ENCODE measurements around the gene SMTN. TPM values are rescaled to one million over a fixed set of nuclear protein-coding genes. Genes with fewer than 3 reads are reported as not detected.
A peak's percentile ranks its signal among the peaks of the same experiment; 100 is the strongest.

SMTN gene
- total RNA-seq, 1 donor from 2014 or later, result 40.8 TPM

DNA sequence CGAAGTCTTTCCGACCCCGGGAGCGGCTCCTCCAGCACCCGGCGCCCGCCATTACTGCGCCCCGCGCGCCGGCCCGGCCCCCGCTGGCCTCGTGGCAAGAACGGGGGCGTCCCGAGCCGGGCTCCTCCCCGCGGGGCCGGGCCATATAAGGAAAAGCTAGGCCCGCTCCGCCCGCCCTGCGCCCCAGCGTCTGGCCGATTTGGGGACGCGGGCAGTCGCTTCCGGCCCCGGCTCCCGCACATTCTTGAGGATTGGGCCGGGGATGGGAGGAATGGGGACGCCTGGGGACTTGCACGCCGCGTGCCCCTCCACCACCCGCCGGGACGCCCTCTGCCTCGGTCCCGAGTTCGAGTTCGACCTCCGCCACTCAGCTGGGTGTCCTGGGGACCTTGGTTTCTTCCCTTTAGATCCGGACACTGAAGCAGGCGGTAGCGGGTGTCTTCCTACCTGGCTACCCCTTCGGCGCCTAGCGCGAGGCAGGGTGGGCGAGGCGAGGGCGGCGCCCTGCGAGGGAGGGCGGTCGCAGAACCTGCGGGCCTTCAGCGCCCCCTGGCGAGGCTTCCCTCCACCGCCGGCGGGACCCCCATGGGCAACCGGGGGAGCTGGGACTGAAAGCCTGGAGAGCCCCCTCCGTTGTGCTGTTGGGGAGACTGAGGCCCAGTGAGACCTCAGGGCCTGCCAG, 3.8 kb downstream of the SMTN start:
- peak; percentile 79 for DNase-seq (ENCODE audit: low spot score, unreplicated experiment)
- H3K9me3 Mint-ChIP-seq (ENCODE audit: low read depth), result no peaks in the 10 kb centered on the region
- H3K36me3 Mint-ChIP-seq (ENCODE audit: insufficient read depth), result no peaks in the 10 kb centered on the region
- H3K27ac Mint-ChIP-seq, result peak overlapping the region; percentile 89
- H3K27me3 Mint-ChIP-seq, result no peaks in the 10 kb centered on the region
- H3K4me1 Mint-ChIP-seq (ENCODE audit: low read depth), result peaks cover 31% of the 10 kb centered on the region
- H3K4me3 Mint-ChIP-seq (ENCODE audit: low read depth), result peak overlapping the region; percentile 83
- TF ChIP-seq, protein P1, sequence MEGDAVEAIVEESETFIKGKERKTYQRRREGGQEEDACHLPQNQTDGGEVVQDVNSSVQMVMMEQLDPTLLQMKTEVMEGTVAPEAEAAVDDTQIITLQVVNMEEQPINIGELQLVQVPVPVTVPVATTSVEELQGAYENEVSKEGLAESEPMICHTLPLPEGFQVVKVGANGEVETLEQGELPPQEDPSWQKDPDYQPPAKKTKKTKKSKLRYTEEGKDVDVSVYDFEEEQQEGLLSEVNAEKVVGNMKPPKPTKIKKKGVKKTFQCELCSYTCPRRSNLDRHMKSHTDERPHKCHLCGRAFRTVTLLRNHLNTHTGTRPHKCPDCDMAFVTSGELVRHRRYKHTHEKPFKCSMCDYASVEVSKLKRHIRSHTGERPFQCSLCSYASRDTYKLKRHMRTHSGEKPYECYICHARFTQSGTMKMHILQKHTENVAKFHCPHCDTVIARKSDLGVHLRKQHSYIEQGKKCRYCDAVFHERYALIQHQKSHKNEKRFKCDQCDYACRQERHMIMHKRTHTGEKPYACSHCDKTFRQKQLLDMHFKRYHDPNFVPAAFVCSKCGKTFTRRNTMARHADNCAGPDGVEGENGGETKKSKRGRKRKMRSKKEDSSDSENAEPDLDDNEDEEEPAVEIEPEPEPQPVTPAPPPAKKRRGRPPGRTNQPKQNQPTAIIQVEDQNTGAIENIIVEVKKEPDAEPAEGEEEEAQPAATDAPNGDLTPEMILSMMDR (IDR thresholded peaks at IDR 0.05; ENCODE audit: unreplicated experiment), result peak; percentile 95

DNA sequence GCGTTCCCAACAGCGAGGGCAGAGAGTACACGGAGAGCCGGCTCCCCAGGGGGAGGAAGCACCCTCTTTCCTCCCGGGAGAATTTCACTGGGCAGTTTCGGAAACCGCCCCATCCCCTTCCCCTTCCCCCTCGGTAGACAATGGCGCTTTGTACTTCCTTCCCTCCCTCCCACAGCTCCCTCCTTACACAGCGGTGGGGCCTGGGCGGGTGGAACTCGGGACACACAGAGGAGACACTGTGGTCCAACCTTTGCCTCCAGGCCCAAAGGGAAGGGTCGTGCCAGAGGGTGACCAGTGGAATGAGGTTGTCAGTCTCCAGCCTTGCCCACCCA, 4.3 kb downstream of the SMTN start:
- no peak for DNase-seq (ENCODE audit: low spot score, unreplicated experiment)
- Mint-ChIP-seq H3K27ac (peak overlapping the region; percentile 89), H3K4me1 (ENCODE audit: low read depth) (peaks cover 30% of the 10 kb centered on the region), H3K4me3 (ENCODE audit: low read depth) (peak overlapping the region; percentile 76), H3K27me3 (no peaks in the 10 kb centered on the region), H3K9me3 (ENCODE audit: low read depth) (no peaks in the 10 kb centered on the region), H3K36me3 (ENCODE audit: insufficient read depth) (no peaks in the 10 kb centered on the region)
- TF ChIP-seq, protein P1 (IDR thresholded peaks at IDR 0.05; ENCODE audit: unreplicated experiment), result peak; percentile 6

DNA sequence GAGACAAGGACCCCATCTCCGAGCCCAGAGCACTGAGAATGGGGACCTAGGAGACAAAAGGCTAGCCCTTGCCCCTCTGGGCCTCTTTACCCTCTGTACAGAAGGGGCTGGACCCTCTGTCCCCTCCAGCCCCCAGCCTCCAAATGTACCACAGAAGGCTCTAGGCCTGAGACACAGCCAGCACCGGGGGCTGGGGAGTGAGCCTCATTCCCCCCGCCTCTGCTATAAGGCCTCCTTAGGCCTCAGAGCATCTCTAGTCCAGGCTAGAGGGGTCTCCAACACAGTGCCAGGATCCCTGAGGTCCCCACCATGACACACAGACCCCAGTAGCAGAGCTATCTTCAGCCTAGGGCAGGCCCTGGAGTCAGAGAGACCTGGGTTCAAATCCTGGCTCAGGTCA, 4.8 kb downstream of the SMTN start:
- Mint-ChIP-seq H3K9me3 (ENCODE audit: low read depth) (no peaks in the 10 kb centered on the region), H3K27ac (peak overlapping the region; percentile 89), H3K36me3 (ENCODE audit: insufficient read depth) (no peaks in the 10 kb centered on the region), H3K4me1 (ENCODE audit: low read depth) (peaks cover 28% of the 10 kb centered on the region), H3K27me3 (no peaks in the 10 kb centered on the region), H3K4me3 (ENCODE audit: low read depth) (peak overlapping the region; percentile 76)
- no peak for DNase-seq (ENCODE audit: low spot score, unreplicated experiment)
- TF ChIP-seq, protein P1 (IDR thresholded peaks at IDR 0.05; ENCODE audit: unreplicated experiment), result no peak

DNA sequence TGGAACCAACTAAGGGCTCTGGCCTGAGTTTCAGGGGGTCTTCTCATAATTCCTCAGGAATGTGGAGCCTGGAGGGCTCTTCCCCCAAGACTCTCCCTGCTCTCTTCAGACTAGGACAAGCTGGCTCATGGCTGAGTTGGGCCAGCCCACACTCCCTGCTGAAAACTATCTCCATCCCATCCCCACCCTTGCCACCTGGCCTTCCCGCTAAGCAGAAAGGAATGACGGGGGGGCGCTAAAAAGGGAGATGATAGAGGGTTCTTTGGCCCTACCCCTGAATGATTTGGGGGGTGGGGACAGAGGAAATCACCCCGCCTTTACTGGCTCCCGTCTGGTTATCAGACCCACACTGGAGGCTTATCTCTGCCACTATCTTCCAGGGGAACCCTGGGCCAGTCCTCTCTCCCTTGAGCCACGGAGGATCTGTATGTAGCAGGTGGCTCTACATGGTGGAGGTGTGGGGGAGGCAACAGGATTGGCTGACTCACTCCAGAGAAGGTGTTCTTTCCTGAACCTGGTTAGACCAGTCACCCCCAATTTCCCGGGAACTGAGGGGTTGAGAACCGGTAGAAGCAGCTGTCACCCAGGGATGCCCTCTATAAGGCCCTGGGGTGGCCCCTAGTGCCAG, 5.7 kb downstream of the SMTN start:
- H3K9me3 Mint-ChIP-seq (ENCODE audit: low read depth), result no peaks in the 10 kb centered on the region
- TF ChIP-seq, protein P1 (IDR thresholded peaks at IDR 0.05; ENCODE audit: unreplicated experiment), result no peak
- no peak overlapping the region for H3K27ac Mint-ChIP-seq
- no peaks in the 10 kb centered on the region for H3K27me3 Mint-ChIP-seq
- no peak overlapping the region for H3K4me3 Mint-ChIP-seq (ENCODE audit: low read depth)
- DNase-seq (ENCODE audit: low spot score, unreplicated experiment), result no peak
- no peaks in the 10 kb centered on the region for H3K36me3 Mint-ChIP-seq (ENCODE audit: insufficient read depth)
- H3K4me1 Mint-ChIP-seq (ENCODE audit: low read depth), result peaks cover 24% of the 10 kb centered on the region

DNA sequence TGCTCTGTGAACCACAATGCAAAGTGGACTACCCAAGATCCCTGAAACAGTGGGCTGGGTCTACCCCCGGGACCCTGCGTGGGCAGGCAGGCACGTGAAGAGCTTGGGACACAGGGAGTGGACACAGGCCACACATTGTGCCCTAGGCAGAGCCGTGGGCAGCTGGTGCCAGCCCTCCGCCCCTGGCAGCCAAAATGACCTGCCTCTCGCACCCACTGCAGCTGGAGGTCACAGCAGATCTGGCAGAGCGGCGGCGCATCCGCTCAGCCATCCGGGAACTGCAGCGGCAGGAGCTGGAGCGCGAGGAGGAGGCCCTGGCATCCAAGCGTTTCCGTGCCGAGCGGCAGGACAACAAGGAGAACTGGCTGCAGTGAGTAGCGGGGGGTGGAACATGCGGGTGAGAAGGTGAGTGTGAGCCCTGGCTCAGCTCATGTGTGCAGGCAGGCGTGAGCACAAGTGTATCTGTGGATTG, 6.7 kb downstream of the SMTN start:
- Mint-ChIP-seq H3K36me3 (ENCODE audit: insufficient read depth) (no peaks in the 10 kb centered on the region), H3K9me3 (ENCODE audit: low read depth) (no peaks in the 10 kb centered on the region), H3K4me3 (ENCODE audit: low read depth) (no peak overlapping the region), H3K27ac (no peak overlapping the region), H3K27me3 (no peaks in the 10 kb centered on the region), H3K4me1 (ENCODE audit: low read depth) (peaks cover 17% of the 10 kb centered on the region)
- DNase-seq (ENCODE audit: low spot score, unreplicated experiment), result no peak
- TF ChIP-seq, protein P1 (IDR thresholded peaks at IDR 0.05; ENCODE audit: unreplicated experiment), result no peak
